DOHH2 (cell line): Measurements from ENCODE around the gene RBP4.

ENCODE experiments used
- CTCF ChIP-seq: fragments of 200-600 bp; sonication (generic); IDR thresholded peaks from one replicate; pipeline ENCODE4 v1.5.1; 2014; ENCODE audit warnings: antibody characterized with exemption, mild to moderate bottlenecking, low read depth, low read length; ENCODE audit not compliant: poor library complexity, severe bottlenecking
- EZH2phosphoT487 ChIP-seq: fragments of 200-600 bp; sonication (generic); IDR thresholded peaks from 2 replicates; pipeline ENCODE4 v1.6.1; 2017; ENCODE audit warnings: borderline replicate concordance, mild to moderate bottlenecking, antibody characterized with exemption, low read length, moderate library complexity, mixed read lengths

- TF ChIP-seq CTCF (no peak), EZH2phosphoT487 (no peak)
Observed at GRCh38 chr10:93597075-93597599, 3.9 kb downstream of the RBP4 start.
